Stomach (tissue), 4 donors: Measurements from ENCODE around the gene ADAM8.

ENCODE experiments used
- CTCF ChIP-seq, 7 experiments: fragments of 450-650 bp in 4 of 7; fragments of 200-600 bp in 3 of 7; sonication (generic) in 3 of 7; IDR thresholded peaks; one replicate each; pipeline ENCODE4 v1.5.1; 2016 to 2019; ENCODE audit warnings: antibody characterized with exemption in 7 of 7, control low read depth in 2 of 7, mild to moderate bottlenecking in 1 of 7
- POLR2A ChIP-seq, 4 donors: fragments of 450-650 bp; IDR thresholded peaks; one replicate each; pipeline ENCODE4 v1.6.1; 2016; ENCODE audit warnings: antibody characterized with exemption in 4 of 4, control low read depth in 2 of 4, mild to moderate bottlenecking in 1 of 4, moderate library complexity in 1 of 4

- no peak for TF ChIP-seq CTCF (IDR thresholded peaks at IDR 0.05)
- no peak for TF ChIP-seq POLR2A (IDR thresholded peaks at IDR 0.05)
These were observed 34.9 kb upstream of the ADAM8 start for GRCh38 chr10:133311570-133311969.
